GM23338 (cell line): ENCODE measurements around the gene CCNG1. TPM values are rescaled to one million over a fixed set of nuclear protein-coding genes. Genes with fewer than 3 reads are reported as not detected.

Experiments
- ATAC-seq: fragments of 200-7000 bp; cut with Tn5 transposase; 3 replicates; pipeline ENCODE4 v1.9.1; 2020
- DNase-seq: peaks from one replicate; pipeline ENCODE4 v3.0.0-alpha.2; 2015; ENCODE audit warnings: low spot score
- H2AFZ ChIP-seq: fragments of 200-600 bp; sonication (generic); 2 replicates; pipeline ENCODE4 v1.8.0; 2016; ENCODE audit warnings: antibody characterized with exemption, mild to moderate bottlenecking, moderate library complexity
- H3F3A ChIP-seq: fragments of 200-600 bp; sonication (generic); replicated peaks from 2 replicates; pipeline ENCODE4 v1.8.0; 2017; ENCODE audit warnings: antibody characterized with exemption, mixed run types, low read depth
- H3K27ac ChIP-seq: fragments of 200-600 bp; sonication (generic); 2 replicates; pipeline ENCODE4 v1.6.1; 2016; ENCODE audit warnings: low read depth
- H3K27me3 ChIP-seq: fragments of 200-600 bp; sonication (generic); 2 replicates; pipeline ENCODE4 v1.8.0; 2016; ENCODE audit warnings: mild to moderate bottlenecking, mixed run types, moderate library complexity; ENCODE audit not compliant: insufficient read depth
- H3K36me3 ChIP-seq: fragments of 200-600 bp; sonication (generic); 2 replicates; pipeline ENCODE4 v1.8.0; 2016; ENCODE audit warnings: mild to moderate bottlenecking; ENCODE audit not compliant: insufficient read depth
- H3K4me1 ChIP-seq: fragments of 200-600 bp; sonication (generic); 2 replicates; pipeline ENCODE4 v1.8.0; 2016; ENCODE audit warnings: mild to moderate bottlenecking, moderate library complexity; ENCODE audit not compliant: insufficient read depth
- H3K4me2 ChIP-seq: fragments of 200-600 bp; sonication (generic); 2 replicates; pipeline ENCODE4 v1.7.1; 2017; ENCODE audit warnings: mixed run types
- H3K4me3 ChIP-seq: fragments of 200-600 bp; sonication (generic); 2 replicates; pipeline ENCODE4 v1.6.1; 2016; ENCODE audit warnings: mixed run types
- H3K79me2 ChIP-seq: fragments of 200-600 bp; sonication (generic); replicated peaks from 2 replicates; pipeline ENCODE4 v1.8.0; 2017; ENCODE audit warnings: mild to moderate bottlenecking; ENCODE audit not compliant: insufficient read depth
- H3K9me2 ChIP-seq: fragments of 200-600 bp; sonication (generic); 2 replicates; pipeline ENCODE4 v1.8.0; 2017; ENCODE audit not compliant: insufficient read depth
- H4K20me1 ChIP-seq: fragments of 200-600 bp; sonication (generic); replicated peaks from 2 replicates; pipeline ENCODE4 v1.8.0; 2017; ENCODE audit warnings: mild to moderate bottlenecking; ENCODE audit not compliant: insufficient read depth
- H3K27ac Mint-ChIP-seq: 2 replicates; pipeline ENCODE4 v1.8.0; 2020; ENCODE audit warnings: inconsistent platforms, mild to moderate bottlenecking, moderate library complexity, mixed read lengths
- H3K27me3 Mint-ChIP-seq: 3 replicates; pipeline ENCODE4 v1.8.0; 2022; ENCODE audit warnings: low read depth, mild to moderate bottlenecking, moderate library complexity, mixed read lengths, inconsistent platforms; ENCODE audit not compliant: insufficient read depth, poor library complexity
- H3K36me3 Mint-ChIP-seq: 3 replicates; pipeline ENCODE4 v1.8.0; 2021; ENCODE audit warnings: low read depth, mild to moderate bottlenecking, inconsistent platforms, moderate library complexity, mixed read lengths
- H3K4me1 Mint-ChIP-seq: 3 replicates; pipeline ENCODE4 v1.8.0; 2020; ENCODE audit warnings: mild to moderate bottlenecking, inconsistent platforms, mixed read lengths
- H3K4me3 Mint-ChIP-seq: 3 replicates; pipeline ENCODE4 v1.8.0; 2021; ENCODE audit warnings: moderate library complexity, mild to moderate bottlenecking, inconsistent platforms, mixed read lengths
- H3K9me3 Mint-ChIP-seq: 3 replicates; pipeline ENCODE4 v1.8.0; 2020; ENCODE audit warnings: moderate library complexity, mild to moderate bottlenecking, inconsistent platforms, mixed read lengths
- CREB1 ChIP-seq: fragments of 250-450 bp; sonication (Bioruptor Pico); IDR thresholded peaks from 2 replicates; pipeline ENCODE4 v1.5.0; 2020; ENCODE audit warnings: low read depth, mild to moderate bottlenecking, moderate library complexity
- EZH2 ChIP-seq: fragments of 200-600 bp; sonication (generic); IDR thresholded peaks from one replicate; pipeline ENCODE4 v1.8.0; 2017; ENCODE audit warnings: antibody characterized with exemption, mild to moderate bottlenecking, low read depth; ENCODE audit not compliant: unreplicated experiment
- EZH2phosphoT487 ChIP-seq: fragments of 200-600 bp; sonication (generic); IDR thresholded peaks from one replicate; pipeline ENCODE4 v1.8.1; 2018; ENCODE audit warnings: antibody characterized with exemption; ENCODE audit not compliant: unreplicated experiment
- JUNB ChIP-seq: IDR thresholded peaks from one replicate; pipeline ENCODE4 v1.6.1; 2016; ENCODE audit warnings: antibody characterized with exemption; ENCODE audit not compliant: unreplicated experiment
- NANOG ChIP-seq: IDR thresholded peaks from 2 replicates; pipeline ENCODE4 v1.6.1; 2016; ENCODE audit warnings: antibody characterized with exemption, borderline replicate concordance
- POLR2AphosphoS5 ChIP-seq: IDR thresholded peaks from 2 replicates; pipeline ENCODE4 v1.6.1; 2016; ENCODE audit warnings: antibody characterized with exemption, low read depth
- STAT1 ChIP-seq: IDR thresholded peaks from one replicate; pipeline ENCODE4 v1.6.1; 2016; ENCODE audit warnings: antibody characterized with exemption; ENCODE audit not compliant: unreplicated experiment
- ZNF114 ChIP-seq: fragments of 250-450 bp; sonication (Bioruptor Pico); IDR thresholded peaks from 2 replicates; pipeline ENCODE4 v1.5.0; 2020; ENCODE audit warnings: mild to moderate bottlenecking, moderate library complexity
- ZNF331 ChIP-seq: fragments of 250-450 bp; sonication (Bioruptor Pico); IDR thresholded peaks from 2 replicates; pipeline ENCODE4 v1.5.0; 2020; ENCODE audit warnings: low read depth, mild to moderate bottlenecking, moderate library complexity
- polyA plus RNA-seq: library from polyadenylated mRNA; unstranded; fragments of >200 nt; fragmentation: Nextera tagmentation; extraction: Ambion mirVana; gene quantifications from 2 replicates; pipeline ENCODE4 v1.2.1, GENCODE V29; 2016
- total RNA-seq: library from RNA; depleted of rRNA; stranded (reverse); fragments of >200 nt; shearing (Covaris generic); gene quantifications from 2 replicates; pipeline ENCODE4 v1.2.3, GENCODE V29; 2014
- TF ChIP-seq, protein P1 (sequence below): IDR thresholded peaks from 2 replicates; pipeline ENCODE4 v1.6.1; 2016; ENCODE audit warnings: antibody characterized with exemption
- TF ChIP-seq, protein P2 (sequence below): fragments of 250-450 bp; sonication (Bioruptor Pico); IDR thresholded peaks from 2 replicates; pipeline ENCODE4 v1.5.0; 2020; ENCODE audit warnings: mild to moderate bottlenecking, moderate library complexity
- TF ChIP-seq, protein P3 (sequence below): IDR thresholded peaks from one replicate; pipeline ENCODE4 v1.6.1; 2018; ENCODE audit warnings: antibody characterized with exemption; ENCODE audit not compliant: unreplicated experiment
- TF ChIP-seq, protein P4 (sequence below), 2 experiments: fragments of 200-600 bp in 1 of 2; sonication (generic) in 1 of 2; conservative IDR thresholded peaks; 2 replicates each; pipeline versions ENCODE4 v1.5.1 to v1.6.1; 2016 to 2017; ENCODE audit warnings: antibody characterized with exemption in 2 of 2, low read depth in 2 of 2, mild to moderate bottlenecking in 2 of 2, moderate library complexity in 1 of 2

CCNG1 gene
- total and polyA plus RNA-seq, 2 experiments from 2014 or later: 431 to 496 TPM

DNA sequence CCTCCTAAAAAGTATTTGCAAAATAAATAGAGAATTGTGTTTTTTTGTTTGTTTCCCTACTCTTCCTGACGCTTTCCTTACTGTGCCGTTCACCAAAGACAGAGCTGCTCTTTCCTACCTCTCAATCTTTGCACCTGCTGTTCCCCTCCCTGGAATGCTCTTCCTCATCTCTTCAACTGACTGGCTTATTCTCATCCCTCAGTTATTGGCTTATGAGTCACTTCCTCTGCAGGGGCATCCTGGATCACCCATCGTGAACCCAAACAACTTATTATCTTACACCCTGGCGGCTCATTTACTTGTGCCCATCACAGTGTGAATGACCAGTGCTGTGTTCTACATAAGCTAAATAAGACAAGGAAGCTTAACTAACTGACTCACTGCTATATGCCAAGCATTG lies 36.1 kb upstream of the CCNG1 start:
- H3F3A ChIP-seq: no peaks in the 10 kb centered on the region
- H3K4me2 ChIP-seq: no peak overlapping the region
- H3K79me2 ChIP-seq: no peaks in the 10 kb centered on the region
- H4K20me1 ChIP-seq: no peaks in the 10 kb centered on the region
- Mint-ChIP-seq H3K36me3 (no peaks in the 10 kb centered on the region), H3K9me3 (no peaks in the 10 kb centered on the region), H3K27ac (no peak overlapping the region), H3K4me1 (no peaks in the 10 kb centered on the region), H3K4me3 (no peak overlapping the region), H3K27me3 (no peaks in the 10 kb centered on the region)
- no peaks in the 10 kb centered on the region for H3K4me1 ChIP-seq
- H3K36me3 ChIP-seq: no peaks in the 10 kb centered on the region
- no peak for ATAC-seq
- no peak overlapping the region for H3K27ac ChIP-seq
- no peak overlapping the region for H2AFZ ChIP-seq
- no peaks in the 10 kb centered on the region for H3K9me2 ChIP-seq
- no peak for TF ChIP-seq NANOG
- no peak for TF ChIP-seq JUNB
- TF ChIP-seq, protein P1, sequence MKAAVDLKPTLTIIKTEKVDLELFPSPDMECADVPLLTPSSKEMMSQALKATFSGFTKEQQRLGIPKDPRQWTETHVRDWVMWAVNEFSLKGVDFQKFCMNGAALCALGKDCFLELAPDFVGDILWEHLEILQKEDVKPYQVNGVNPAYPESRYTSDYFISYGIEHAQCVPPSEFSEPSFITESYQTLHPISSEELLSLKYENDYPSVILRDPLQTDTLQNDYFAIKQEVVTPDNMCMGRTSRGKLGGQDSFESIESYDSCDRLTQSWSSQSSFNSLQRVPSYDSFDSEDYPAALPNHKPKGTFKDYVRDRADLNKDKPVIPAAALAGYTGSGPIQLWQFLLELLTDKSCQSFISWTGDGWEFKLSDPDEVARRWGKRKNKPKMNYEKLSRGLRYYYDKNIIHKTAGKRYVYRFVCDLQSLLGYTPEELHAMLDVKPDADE: no peak
- no peak for TF ChIP-seq ZNF331 (CRISPR knock-in tag)
- no peak for TF ChIP-seq EZH2
- no peak for TF ChIP-seq EZH2phosphoT487
- TF ChIP-seq STAT1: no peak
- no peak for TF ChIP-seq ZNF114 (CRISPR knock-in tag)
- TF ChIP-seq, protein P2, sequence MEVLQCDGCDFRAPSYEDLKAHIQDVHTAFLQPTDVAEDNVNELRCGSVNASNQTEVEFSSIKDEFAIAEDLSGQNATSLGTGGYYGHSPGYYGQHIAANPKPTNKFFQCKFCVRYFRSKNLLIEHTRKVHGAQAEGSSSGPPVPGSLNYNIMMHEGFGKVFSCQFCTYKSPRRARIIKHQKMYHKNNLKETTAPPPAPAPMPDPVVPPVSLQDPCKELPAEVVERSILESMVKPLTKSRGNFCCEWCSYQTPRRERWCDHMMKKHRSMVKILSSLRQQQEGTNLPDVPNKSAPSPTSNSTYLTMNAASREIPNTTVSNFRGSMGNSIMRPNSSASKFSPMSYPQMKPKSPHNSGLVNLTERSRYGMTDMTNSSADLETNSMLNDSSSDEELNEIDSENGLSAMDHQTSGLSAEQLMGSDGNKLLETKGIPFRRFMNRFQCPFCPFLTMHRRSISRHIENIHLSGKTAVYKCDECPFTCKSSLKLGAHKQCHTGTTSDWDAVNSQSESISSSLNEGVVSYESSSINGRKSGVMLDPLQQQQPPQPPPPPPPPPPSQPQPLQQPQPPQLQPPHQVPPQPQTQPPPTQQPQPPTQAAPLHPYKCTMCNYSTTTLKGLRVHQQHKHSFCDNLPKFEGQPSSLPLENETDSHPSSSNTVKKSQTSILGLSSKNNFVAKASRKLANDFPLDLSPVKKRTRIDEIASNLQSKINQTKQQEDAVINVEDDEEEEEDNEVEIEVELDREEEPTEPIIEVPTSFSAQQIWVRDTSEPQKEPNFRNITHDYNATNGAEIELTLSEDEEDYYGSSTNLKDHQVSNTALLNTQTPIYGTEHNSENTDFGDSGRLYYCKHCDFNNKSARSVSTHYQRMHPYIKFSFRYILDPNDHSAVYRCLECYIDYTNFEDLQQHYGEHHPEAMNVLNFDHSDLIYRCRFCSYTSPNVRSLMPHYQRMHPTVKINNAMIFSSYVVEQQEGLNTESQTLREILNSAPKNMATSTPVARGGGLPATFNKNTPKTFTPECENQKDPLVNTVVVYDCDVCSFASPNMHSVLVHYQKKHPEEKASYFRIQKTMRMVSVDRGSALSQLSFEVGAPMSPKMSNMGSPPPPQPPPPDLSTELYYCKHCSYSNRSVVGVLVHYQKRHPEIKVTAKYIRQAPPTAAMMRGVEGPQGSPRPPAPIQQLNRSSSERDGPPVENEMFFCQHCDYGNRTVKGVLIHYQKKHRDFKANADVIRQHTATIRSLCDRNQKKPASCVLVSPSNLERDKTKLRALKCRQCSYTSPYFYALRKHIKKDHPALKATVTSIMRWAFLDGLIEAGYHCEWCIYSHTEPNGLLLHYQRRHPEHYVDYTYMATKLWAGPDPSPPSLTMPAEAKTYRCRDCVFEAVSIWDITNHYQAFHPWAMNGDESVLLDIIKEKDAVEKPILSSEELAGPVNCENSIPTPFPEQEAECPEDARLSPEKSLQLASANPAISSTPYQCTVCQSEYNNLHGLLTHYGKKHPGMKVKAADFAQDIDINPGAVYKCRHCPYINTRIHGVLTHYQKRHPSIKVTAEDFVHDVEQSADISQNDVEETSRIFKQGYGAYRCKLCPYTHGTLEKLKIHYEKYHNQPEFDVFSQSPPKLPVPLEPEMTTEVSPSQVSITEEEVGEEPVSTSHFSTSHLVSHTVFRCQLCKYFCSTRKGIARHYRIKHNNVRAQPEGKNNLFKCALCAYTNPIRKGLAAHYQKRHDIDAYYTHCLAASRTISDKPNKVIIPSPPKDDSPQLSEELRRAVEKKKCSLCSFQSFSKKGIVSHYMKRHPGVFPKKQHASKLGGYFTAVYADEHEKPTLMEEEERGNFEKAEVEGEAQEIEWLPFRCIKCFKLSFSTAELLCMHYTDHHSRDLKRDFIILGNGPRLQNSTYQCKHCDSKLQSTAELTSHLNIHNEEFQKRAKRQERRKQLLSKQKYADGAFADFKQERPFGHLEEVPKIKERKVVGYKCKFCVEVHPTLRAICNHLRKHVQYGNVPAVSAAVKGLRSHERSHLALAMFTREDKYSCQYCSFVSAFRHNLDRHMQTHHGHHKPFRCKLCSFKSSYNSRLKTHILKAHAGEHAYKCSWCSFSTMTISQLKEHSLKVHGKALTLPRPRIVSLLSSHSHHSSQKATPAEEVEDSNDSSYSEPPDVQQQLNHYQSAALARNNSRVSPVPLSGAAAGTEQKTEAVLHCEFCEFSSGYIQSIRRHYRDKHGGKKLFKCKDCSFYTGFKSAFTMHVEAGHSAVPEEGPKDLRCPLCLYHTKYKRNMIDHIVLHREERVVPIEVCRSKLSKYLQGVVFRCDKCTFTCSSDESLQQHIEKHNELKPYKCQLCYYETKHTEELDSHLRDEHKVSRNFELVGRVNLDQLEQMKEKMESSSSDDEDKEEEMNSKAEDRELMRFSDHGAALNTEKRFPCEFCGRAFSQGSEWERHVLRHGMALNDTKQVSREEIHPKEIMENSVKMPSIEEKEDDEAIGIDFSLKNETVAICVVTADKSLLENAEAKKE (CRISPR knock-in tag): no peak
- TF ChIP-seq CREB1: no peak
- TF ChIP-seq, protein P3, sequence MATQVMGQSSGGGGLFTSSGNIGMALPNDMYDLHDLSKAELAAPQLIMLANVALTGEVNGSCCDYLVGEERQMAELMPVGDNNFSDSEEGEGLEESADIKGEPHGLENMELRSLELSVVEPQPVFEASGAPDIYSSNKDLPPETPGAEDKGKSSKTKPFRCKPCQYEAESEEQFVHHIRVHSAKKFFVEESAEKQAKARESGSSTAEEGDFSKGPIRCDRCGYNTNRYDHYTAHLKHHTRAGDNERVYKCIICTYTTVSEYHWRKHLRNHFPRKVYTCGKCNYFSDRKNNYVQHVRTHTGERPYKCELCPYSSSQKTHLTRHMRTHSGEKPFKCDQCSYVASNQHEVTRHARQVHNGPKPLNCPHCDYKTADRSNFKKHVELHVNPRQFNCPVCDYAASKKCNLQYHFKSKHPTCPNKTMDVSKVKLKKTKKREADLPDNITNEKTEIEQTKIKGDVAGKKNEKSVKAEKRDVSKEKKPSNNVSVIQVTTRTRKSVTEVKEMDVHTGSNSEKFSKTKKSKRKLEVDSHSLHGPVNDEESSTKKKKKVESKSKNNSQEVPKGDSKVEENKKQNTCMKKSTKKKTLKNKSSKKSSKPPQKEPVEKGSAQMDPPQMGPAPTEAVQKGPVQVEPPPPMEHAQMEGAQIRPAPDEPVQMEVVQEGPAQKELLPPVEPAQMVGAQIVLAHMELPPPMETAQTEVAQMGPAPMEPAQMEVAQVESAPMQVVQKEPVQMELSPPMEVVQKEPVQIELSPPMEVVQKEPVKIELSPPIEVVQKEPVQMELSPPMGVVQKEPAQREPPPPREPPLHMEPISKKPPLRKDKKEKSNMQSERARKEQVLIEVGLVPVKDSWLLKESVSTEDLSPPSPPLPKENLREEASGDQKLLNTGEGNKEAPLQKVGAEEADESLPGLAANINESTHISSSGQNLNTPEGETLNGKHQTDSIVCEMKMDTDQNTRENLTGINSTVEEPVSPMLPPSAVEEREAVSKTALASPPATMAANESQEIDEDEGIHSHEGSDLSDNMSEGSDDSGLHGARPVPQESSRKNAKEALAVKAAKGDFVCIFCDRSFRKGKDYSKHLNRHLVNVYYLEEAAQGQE: no peak
- no peak for TF ChIP-seq POLR2AphosphoS5
- TF ChIP-seq, protein P4, sequence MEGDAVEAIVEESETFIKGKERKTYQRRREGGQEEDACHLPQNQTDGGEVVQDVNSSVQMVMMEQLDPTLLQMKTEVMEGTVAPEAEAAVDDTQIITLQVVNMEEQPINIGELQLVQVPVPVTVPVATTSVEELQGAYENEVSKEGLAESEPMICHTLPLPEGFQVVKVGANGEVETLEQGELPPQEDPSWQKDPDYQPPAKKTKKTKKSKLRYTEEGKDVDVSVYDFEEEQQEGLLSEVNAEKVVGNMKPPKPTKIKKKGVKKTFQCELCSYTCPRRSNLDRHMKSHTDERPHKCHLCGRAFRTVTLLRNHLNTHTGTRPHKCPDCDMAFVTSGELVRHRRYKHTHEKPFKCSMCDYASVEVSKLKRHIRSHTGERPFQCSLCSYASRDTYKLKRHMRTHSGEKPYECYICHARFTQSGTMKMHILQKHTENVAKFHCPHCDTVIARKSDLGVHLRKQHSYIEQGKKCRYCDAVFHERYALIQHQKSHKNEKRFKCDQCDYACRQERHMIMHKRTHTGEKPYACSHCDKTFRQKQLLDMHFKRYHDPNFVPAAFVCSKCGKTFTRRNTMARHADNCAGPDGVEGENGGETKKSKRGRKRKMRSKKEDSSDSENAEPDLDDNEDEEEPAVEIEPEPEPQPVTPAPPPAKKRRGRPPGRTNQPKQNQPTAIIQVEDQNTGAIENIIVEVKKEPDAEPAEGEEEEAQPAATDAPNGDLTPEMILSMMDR (conservative IDR thresholded peaks at IDR 0.05; ENCODE audit: low read depth in 2 of 2): no peak
- DNase-seq: no peak
- H3K4me3 ChIP-seq: no peak overlapping the region
- H3K27me3 ChIP-seq: no peaks in the 10 kb centered on the region
